Testis (tissue), 3 donors: ENCODE data around the gene DPH6. TPM values are rescaled to one million over a fixed set of nuclear protein-coding genes. Genes with fewer than 3 reads are reported as not detected.
"Not testable (repeated sequence)": the region's sequence is repeated elsewhere in the genome, so short reads cannot be mapped to it uniquely, and the experiment has no call there.

Source experiments
- DNase-seq: peaks from one replicate; pipeline ENCODE4 v3.0.0-alpha.2; 2019
- H3K27ac ChIP-seq, 2 donors: fragments of 200-600 bp; sonication (generic); one replicate each; pipeline ENCODE4 v1.5.1; 2019
- H3K27me3 ChIP-seq: fragments of 200-600 bp; sonication (generic); one replicate; pipeline ENCODE4 v1.5.1; 2019
- H3K36me3 ChIP-seq: fragments of 200-600 bp; sonication (generic); one replicate; pipeline ENCODE4 v1.5.1; 2017; ENCODE audit warnings: low read depth; ENCODE audit errors: missing control alignments
- H3K4me1 ChIP-seq: fragments of 200-600 bp; sonication (generic); one replicate; pipeline ENCODE4 v1.5.1; 2019
- H3K4me3 ChIP-seq, 2 donors: fragments of 200-600 bp; sonication (generic); one replicate each; pipeline ENCODE4 v1.5.1; 2017 to 2019
- H3K9me3 ChIP-seq: fragments of 200-600 bp; sonication (generic); one replicate; pipeline ENCODE4 v1.5.1; 2017
- POLR2A ChIP-seq: fragments of 450-650 bp; IDR thresholded peaks from one replicate; pipeline ENCODE4 v1.6.1; 2017; ENCODE audit warnings: antibody characterized with exemption, mild to moderate bottlenecking, moderate library complexity
- WGBS, 2 donors: methylation state at CpG; one replicate each; pipeline ENCODE4 v1.1.5; 2018; 5-methylcytosine and 5-hydroxymethylcytosine counted together
- intact Hi-C: fragments of 100-400 bp; cut with DNase I; formaldehyde crosslinking; loops from one replicate; pipeline ENCODE4 v1.15.1; 2023; ENCODE audit warnings: low total_unique reads
- polyA plus RNA-seq: library from polyadenylated mRNA; stranded (reverse); fragments of 350-450 nt; fragmentation: Illumina TruSeq; extraction: RNeasy Lipid Tissue Mini Kit (QIAGEN cat#74804); gene quantifications from one replicate; pipeline ENCODE4 v1.2.3, GENCODE V29; 2014; ENCODE audit warnings: low read depth, low replicate concordance; ENCODE audit not compliant: insufficient read depth
- total RNA-seq, 2 donors: library from RNA; depleted of rRNA; stranded (reverse); fragments of >200 nt; gene quantifications; one replicate each; pipeline ENCODE4 v1.2.3, GENCODE V29; 2016
- TF ChIP-seq, protein P1 (sequence below), 3 experiments: fragments of 450-650 bp in 2 of 3; fragments of 200-600 bp in 1 of 3; sonication (generic) in 1 of 3; IDR thresholded peaks; one replicate each; pipeline ENCODE4 v1.5.1; 2016 to 2019; ENCODE audit warnings: antibody characterized with exemption in 3 of 3, mild to moderate bottlenecking in 2 of 3, moderate library complexity in 1 of 3

DPH6 gene
- total and polyA plus RNA-seq, 3 donors from 2014 or later, result 11.6 to 37.2 (median 30.8) TPM

DNA sequence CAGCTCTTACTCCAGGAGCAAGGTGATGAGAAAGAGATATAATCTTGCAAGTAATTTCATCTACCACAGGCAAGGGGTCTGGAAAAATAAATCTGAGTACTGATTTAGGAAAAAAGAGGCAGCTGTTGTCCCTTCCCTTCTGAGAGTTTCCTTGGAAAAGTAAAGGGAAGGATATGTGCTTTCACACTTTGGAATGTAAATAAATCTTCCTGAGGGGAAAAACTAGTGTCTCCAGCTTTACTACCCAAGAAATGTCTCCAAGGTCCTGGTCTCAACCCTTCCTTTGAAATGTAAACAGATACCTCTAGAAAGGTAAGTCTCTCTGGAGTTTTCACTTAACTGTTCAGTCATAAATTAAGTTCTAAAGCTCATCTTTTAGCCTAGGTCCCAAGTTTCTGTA, 102.6 kb downstream of the DPH6 start:
- no peak overlapping the region for H3K4me3 ChIP-seq
- H3K4me1 ChIP-seq, result no peaks in the 10 kb centered on the region
- no peaks in the 10 kb centered on the region for H3K36me3 ChIP-seq
- DNase-seq, result no peak
- no peaks in the 10 kb centered on the region for H3K27me3 ChIP-seq
- intact Hi-C loops, result no loop called here
- no peaks in the 10 kb centered on the region for H3K9me3 ChIP-seq
- no peak overlapping the region for H3K27ac ChIP-seq
- no peak for TF ChIP-seq POLR2A
- TF ChIP-seq, protein P1, sequence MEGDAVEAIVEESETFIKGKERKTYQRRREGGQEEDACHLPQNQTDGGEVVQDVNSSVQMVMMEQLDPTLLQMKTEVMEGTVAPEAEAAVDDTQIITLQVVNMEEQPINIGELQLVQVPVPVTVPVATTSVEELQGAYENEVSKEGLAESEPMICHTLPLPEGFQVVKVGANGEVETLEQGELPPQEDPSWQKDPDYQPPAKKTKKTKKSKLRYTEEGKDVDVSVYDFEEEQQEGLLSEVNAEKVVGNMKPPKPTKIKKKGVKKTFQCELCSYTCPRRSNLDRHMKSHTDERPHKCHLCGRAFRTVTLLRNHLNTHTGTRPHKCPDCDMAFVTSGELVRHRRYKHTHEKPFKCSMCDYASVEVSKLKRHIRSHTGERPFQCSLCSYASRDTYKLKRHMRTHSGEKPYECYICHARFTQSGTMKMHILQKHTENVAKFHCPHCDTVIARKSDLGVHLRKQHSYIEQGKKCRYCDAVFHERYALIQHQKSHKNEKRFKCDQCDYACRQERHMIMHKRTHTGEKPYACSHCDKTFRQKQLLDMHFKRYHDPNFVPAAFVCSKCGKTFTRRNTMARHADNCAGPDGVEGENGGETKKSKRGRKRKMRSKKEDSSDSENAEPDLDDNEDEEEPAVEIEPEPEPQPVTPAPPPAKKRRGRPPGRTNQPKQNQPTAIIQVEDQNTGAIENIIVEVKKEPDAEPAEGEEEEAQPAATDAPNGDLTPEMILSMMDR (IDR thresholded peaks at IDR 0.05), result no peak

GRCh38 chr15:35442742-35443141, 103.2 kb downstream of the DPH6 start:
- Histone ChIP-seq H3K4me1 (no peaks in the 10 kb centered on the region), H3K4me3 (no peak overlapping the region), H3K27ac (no peak overlapping the region), H3K27me3 (no peaks in the 10 kb centered on the region), H3K9me3 (no peaks in the 10 kb centered on the region), H3K36me3 (no peaks in the 10 kb centered on the region)
- TF ChIP-seq POLR2A, result no peak
- TF ChIP-seq, protein P1 (IDR thresholded peaks at IDR 0.05), result no peak
- WGBS, 2 donors, result 67 to 73% methylated on average over 1 of the region's 1 CpG
- intact Hi-C loops, result no loop called here
- no peak for DNase-seq

GRCh38 chr15:35441279-35441678, 104.7 kb downstream of the DPH6 start:
- H3K27ac ChIP-seq, DNase-seq, H3K9me3 ChIP-seq, H3K4me1 ChIP-seq, H3K36me3 ChIP-seq, H3K27me3 ChIP-seq, H3K4me3 ChIP-seq, intact Hi-C loops: not testable (repeated sequence)
- 93 to 97% methylated on average over 4 of the region's 4 CpGs for WGBS, 2 donors

- H3K36me3 ChIP-seq, result no peaks in the 10 kb centered on the region
- H3K4me1 ChIP-seq, result no peaks in the 10 kb centered on the region
- no peak for DNase-seq
- H3K9me3 ChIP-seq, result no peaks in the 10 kb centered on the region
- no peak overlapping the region for H3K27ac ChIP-seq
- TF ChIP-seq POLR2A, result no peak
- TF ChIP-seq, protein P1 (IDR thresholded peaks at IDR 0.05), result no peak
- H3K27me3 ChIP-seq, result no peaks in the 10 kb centered on the region
- 83 to 93% methylated on average over 3 of the region's 3 CpGs for WGBS, 2 donors
- no peak overlapping the region for H3K4me3 ChIP-seq
- intact Hi-C loops, result no loop called here
Observed at GRCh38 chr15:35440265-35440664, 105.7 kb downstream of the DPH6 start.

- Histone ChIP-seq H3K9me3 (no peaks in the 10 kb centered on the region), H3K27ac (no peak overlapping the region), H3K4me1 (no peaks in the 10 kb centered on the region), H3K4me3 (no peak overlapping the region), H3K27me3 (no peaks in the 10 kb centered on the region), H3K36me3 (no peaks in the 10 kb centered on the region)
- TF ChIP-seq, protein P1 (IDR thresholded peaks at IDR 0.05), result no peak
- TF ChIP-seq POLR2A, result no peak
- intact Hi-C loops, result no loop called here
- 71 to 79% methylated on average over 2 of the region's 2 CpGs for WGBS, 2 donors
- no peak for DNase-seq
Observed at GRCh38 chr15:35439291-35439690, 106.7 kb downstream of the DPH6 start.
